HUES6 (cell line): ENCODE data around the gene MYOT.

Source experiments
- H3K27ac ChIP-seq: 2 replicates; pipeline ENCODE4 v1.7.0; 2013; ENCODE audit warnings: low read depth, mild to moderate bottlenecking, low read length, inconsistent platforms
- H3K27me3 ChIP-seq: 2 replicates; pipeline ENCODE4 v1.6.1; 2013; ENCODE audit warnings: low read length; ENCODE audit not compliant: control insufficient read depth, insufficient read depth
- H3K36me3 ChIP-seq: 2 replicates; pipeline ENCODE4 v1.6.1; 2013; ENCODE audit warnings: low read length; ENCODE audit not compliant: control insufficient read depth, insufficient read depth
- H3K4me1 ChIP-seq: 2 replicates; pipeline ENCODE4 v1.6.1; 2013; ENCODE audit warnings: low read length; ENCODE audit not compliant: control insufficient read depth, insufficient read depth
- H3K4me3 ChIP-seq: 2 replicates; pipeline ENCODE4 v1.5.1; 2013; ENCODE audit warnings: low read depth, low read length
- H3K9ac ChIP-seq: one replicate; pipeline ENCODE4 v1.6.1; 2013; ENCODE audit warnings: mild to moderate bottlenecking, low read length
- H3K9me3 ChIP-seq: 2 replicates; pipeline ENCODE4 v1.6.1; 2013; ENCODE audit warnings: low read depth, low read length; ENCODE audit not compliant: control insufficient read depth, insufficient read depth

Gene MYOT

DNA sequence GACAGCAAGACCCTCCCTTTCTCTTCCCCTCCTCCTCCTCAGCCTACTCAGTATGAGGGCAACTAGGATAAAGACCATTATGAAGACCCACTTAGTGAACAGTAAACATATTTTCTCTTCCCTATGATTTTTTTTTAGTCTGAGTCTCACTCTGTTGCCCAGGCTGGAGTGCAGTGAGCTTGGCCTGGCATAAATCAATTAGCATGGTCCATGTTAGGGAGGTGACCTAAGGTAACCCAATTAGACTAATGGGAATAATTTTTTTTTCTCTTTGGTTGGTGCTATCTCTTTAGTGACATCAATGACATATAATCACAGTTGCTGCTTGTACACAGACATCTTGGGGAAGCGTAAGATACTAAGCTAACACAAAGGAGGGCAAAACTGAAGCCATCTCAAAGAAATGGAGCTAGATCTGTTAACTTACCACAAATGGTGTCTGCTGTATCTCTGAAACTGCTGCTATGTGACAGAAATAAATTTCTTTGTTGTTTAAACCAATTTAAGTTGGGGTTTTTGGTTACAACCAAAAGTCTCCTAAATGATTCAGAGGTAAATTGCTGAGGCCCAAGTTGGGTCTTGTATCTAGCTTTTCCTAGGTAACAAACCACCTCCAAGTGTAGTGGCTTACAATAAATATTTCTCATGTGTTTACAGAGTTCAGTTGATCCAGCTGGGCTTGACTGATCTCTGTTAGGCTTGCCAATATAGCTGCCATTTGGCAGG is 34.9 kb downstream of the MYOT start:
- no peak overlapping the region for H3K4me3 ChIP-seq
- no peak overlapping the region for H3K27ac ChIP-seq
- H3K9me3 ChIP-seq = no peaks in the 10 kb centered on the region
- no peaks in the 10 kb centered on the region for H3K36me3 ChIP-seq
- H3K27me3 ChIP-seq = no peaks in the 10 kb centered on the region
- H3K4me1 ChIP-seq = no peaks in the 10 kb centered on the region
- no peak overlapping the region for H3K9ac ChIP-seq

DNA sequence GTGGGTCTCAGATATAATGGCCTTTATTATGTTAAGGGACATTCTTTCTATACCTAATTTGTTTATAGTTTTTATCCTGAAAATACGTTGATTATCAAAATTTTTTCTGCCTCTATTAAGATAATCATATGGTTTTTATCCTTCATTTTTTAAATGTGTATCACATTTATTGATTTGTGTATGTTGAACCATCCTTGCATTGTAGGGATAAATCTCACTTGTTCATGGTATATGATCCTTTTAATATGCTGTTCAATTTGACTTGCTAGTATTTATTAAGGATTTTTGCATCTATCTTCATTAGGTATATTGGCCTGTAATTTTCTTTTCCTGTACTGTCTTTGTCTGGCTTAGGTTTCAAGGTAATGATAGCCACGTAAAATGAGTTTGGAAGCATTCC is 47.1 kb downstream of the MYOT start:
- no peak overlapping the region for H3K27ac ChIP-seq
- no peaks in the 10 kb centered on the region for H3K36me3 ChIP-seq
- no peak overlapping the region for H3K4me3 ChIP-seq
- no peak overlapping the region for H3K9ac ChIP-seq
- H3K4me1 ChIP-seq = no peaks in the 10 kb centered on the region
- H3K27me3 ChIP-seq = no peaks in the 10 kb centered on the region
- H3K9me3 ChIP-seq = 0 out of 2 replicates have a peak, but pooled peaks cover 7% of the 10 kb centered on the region

DNA sequence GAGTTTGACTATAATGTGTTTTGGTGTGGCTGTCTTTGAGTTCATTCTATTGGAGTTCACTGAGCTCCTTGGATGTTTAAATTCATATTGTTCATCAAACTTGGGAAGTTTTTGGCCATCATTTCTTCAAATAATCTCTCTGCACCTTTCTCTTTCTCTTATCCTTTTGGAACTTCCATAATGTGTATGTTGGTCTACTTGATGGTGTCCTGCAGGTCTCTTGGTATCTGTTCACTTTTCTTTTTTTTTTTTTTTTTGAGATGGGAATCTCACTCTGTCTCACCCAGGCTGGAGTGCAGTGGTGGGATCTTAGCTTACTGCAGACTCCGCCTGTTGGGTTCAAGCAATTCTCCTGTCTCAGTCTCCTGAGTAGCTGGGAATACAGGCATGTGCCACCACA is 49.3 kb downstream of the MYOT start:
- Histone ChIP-seq H3K4me1 (no peaks in the 10 kb centered on the region), H3K9ac (no peak overlapping the region), H3K27ac (no peak overlapping the region), H3K27me3 (no peaks in the 10 kb centered on the region), H3K9me3 (0 out of 2 replicates have a peak, but pooled peaks cover 7% of the 10 kb centered on the region), H3K4me3 (no peak overlapping the region), H3K36me3 (no peaks in the 10 kb centered on the region)

DNA sequence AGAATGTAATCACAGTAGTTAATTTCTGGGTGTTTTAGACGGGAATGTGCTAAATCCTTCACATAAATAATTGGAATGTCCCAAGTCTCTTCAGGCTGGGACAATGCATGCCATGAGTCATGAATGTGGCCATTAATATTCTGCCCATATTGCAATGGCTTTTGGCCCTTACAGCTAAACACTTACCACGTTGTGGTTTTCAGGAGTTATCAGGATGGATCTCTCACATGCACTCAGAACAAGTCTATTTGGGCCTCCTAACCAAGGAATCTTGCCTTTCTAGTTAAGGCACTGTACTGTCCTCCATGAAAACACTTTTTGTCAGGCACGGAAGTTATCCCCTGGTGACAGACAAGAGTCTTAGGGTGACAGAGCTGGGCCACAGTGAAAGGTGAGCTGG is 54.3 kb downstream of the MYOT start:
- no peak overlapping the region for H3K4me3 ChIP-seq
- H3K9ac ChIP-seq = no peak overlapping the region

DNA sequence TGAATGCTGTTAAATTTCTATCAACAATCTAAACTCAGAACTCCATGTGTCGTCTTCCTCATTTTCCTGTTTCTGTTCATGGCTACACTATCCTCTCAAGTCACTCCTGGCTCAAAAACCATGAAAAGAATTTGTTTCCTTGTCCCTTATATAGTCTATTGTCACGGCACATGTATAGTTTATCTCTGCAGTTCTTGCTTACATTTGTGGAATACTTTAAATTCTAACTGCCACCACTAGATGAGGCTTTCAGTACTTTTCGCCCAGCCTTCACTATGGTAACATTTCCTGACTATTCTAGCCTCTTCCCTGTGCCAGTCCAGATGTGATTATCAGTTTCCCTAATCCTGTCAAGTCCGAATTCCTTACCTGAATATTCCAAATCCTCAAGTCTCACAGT is 56.2 kb downstream of the MYOT start:
- H3K9me3 ChIP-seq = no peaks in the 10 kb centered on the region

More for the DNA sequence above, 54.3 kb downstream of the MYOT start:
- no peaks in the 10 kb centered on the region for H3K36me3 ChIP-seq
- no peaks in the 10 kb centered on the region for H3K4me1 ChIP-seq
- H3K9me3 ChIP-seq = no peaks in the 10 kb centered on the region
- no peaks in the 10 kb centered on the region for H3K27me3 ChIP-seq
- no peak overlapping the region for H3K27ac ChIP-seq

DNA sequence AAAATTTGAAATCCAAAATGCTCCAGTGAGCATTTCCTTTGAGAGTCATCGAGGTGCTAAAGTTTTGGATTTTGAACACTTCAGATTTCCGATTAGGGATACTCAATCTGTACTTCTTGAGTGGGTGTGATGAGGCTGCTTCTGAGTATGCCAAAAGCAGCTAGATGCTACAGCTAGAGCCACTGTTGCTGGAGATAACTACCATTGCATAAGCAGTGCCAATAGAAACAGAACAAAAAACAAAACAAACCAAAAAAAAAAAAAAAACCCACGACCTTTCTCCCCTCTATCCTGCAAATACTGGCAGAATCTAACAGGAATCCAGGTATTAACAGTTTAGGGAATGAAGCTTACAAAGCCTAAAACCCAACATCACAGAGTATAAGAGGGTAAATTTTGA is 65.1 kb downstream of the MYOT start:
- Histone ChIP-seq H3K36me3 (peaks cover 7% of the 10 kb centered on the region), H3K9ac (no peak overlapping the region), H3K4me1 (no peaks in the 10 kb centered on the region), H3K4me3 (no peak overlapping the region), H3K27ac (no peak overlapping the region), H3K9me3 (no peaks in the 10 kb centered on the region), H3K27me3 (no peaks in the 10 kb centered on the region)

More for the DNA sequence above, 56.2 kb downstream of the MYOT start:
- Histone ChIP-seq H3K36me3 (no peaks in the 10 kb centered on the region), H3K27ac (no peak overlapping the region), H3K4me1 (no peaks in the 10 kb centered on the region), H3K27me3 (no peaks in the 10 kb centered on the region), H3K9ac (no peak overlapping the region), H3K4me3 (no peak overlapping the region)

DNA sequence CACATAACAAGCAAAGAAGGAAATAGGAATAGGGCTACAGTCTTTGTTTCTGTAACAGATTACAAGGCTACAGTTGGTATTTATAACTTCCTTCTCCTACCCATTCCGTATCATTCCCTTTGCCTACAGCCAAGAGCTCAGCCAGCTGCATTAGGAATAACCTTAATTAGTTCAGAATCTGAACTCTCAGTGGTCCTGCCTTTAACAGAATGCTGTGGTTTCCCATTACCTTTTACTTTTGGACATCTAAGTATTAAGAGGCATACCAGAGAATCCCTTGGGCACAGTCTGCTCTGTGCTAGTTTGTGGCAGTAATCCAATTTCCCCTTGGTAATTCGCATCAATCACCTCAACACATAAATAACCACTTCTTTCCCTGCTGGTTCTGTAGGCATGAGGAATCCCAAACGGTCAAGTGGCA is 65.8 kb downstream of the MYOT start:
- H3K4me1 ChIP-seq = no peaks in the 10 kb centered on the region
- no peaks in the 10 kb centered on the region for H3K27me3 ChIP-seq
- H3K36me3 ChIP-seq = peaks cover 13% of the 10 kb centered on the region
- no peaks in the 10 kb centered on the region for H3K9me3 ChIP-seq
- H3K4me3 ChIP-seq = no peak overlapping the region
- H3K9ac ChIP-seq = no peak overlapping the region
- no peak overlapping the region for H3K27ac ChIP-seq

DNA sequence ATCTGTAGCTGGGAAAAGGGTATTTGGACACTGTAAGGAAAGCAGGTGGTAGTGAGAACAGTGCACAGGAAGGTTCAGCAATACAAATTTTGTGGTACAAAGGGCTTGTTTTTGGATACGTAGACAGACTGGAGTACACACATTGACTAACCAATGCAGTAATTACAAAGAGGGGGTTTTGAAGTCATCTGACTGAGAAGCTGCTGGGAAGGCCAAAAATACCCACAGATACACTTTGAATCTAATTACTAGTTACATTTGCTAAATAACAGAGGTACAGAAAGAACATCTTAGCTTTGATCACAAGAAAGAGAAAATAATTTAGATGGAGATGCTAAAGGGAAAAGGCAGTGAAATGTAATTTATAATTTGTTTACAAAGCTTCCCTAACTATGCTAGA is 67.5 kb downstream of the MYOT start:
- Histone ChIP-seq H3K9me3 (no peaks in the 10 kb centered on the region), H3K9ac (no peak overlapping the region), H3K27me3 (no peaks in the 10 kb centered on the region), H3K27ac (no peak overlapping the region), H3K36me3 (peaks cover 30% of the 10 kb centered on the region), H3K4me1 (no peaks in the 10 kb centered on the region), H3K4me3 (no peak overlapping the region)

DNA sequence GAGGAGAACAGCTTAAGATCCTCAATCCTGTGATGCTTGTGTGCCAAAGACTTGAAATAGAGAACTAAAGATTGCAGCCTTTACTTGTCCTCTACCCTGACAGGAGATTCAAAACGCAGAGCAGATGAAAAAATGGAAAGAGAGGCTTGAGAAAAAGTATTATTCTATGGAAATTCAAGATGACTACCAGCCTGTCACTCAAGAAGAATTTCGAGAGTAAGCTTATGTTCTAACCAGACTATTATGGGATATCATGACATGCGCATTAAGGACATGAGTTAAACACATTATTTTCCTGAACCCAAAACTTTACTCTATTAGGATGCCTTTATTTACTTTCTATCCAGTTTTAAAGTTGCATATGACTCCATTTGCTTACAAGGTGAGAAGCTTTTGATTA is 68.0 kb downstream of the MYOT start:
- H3K36me3 ChIP-seq = peaks cover 35% of the 10 kb centered on the region
- H3K9ac ChIP-seq = no peak overlapping the region
- H3K27me3 ChIP-seq = no peaks in the 10 kb centered on the region
- no peak overlapping the region for H3K27ac ChIP-seq
- no peaks in the 10 kb centered on the region for H3K4me1 ChIP-seq
- no peak overlapping the region for H3K4me3 ChIP-seq
- H3K9me3 ChIP-seq = no peaks in the 10 kb centered on the region
